ENCODE results near the gene RBM10. TPM values are rescaled to one million over a fixed set of nuclear protein-coding genes. Genes with fewer than 3 reads are reported as not detected.
A peak's percentile ranks its signal among the peaks of the same experiment; 100 is the strongest.

Gene RBM10
- total and polyA plus RNA-seq, 3 experiments from 2014 or later: 37.8 to 74.8 (median 74.5) TPM

- H3K27me3 ChIP-seq (ENCODE audit: insufficient read depth, low read length, poor library complexity, severe bottlenecking): no peaks in the 10 kb centered on the region
- no peaks in the 10 kb centered on the region for H3K36me3 ChIP-seq (ENCODE audit: insufficient read depth, low read length)
- peak; percentile 37 to 85 (median 69) for DNase-seq
- peaks cover 25% of the 10 kb centered on the region for H3K4me1 ChIP-seq (ENCODE audit: insufficient read depth, low read length)
- peak within 1 kb of the TSS; percentile 92 to 99 (median 93) for H3K4me3 Mint-ChIP-seq
- POLR2A ChIA-PET: interaction anchor here (0.8 to 2.4 kb wide), 8 partner anchors 14 to 417 kb away, joined by 3 to 65 read pairs (median 5); partner anchors contain the start of genes CDK16, ELK1, NDUFB11 and RBM10
- peaks cover 38 to 46% (median 40%) of the 10 kb centered on the region in 3 donors for H3K4me1 Mint-ChIP-seq
- no peaks in the 10 kb centered on the region for H3K9me3 ChIP-seq (ENCODE audit: low read length)
- H3K27ac Mint-ChIP-seq: peak within 1 kb of the TSS; percentile 91 to 99 (median 98)
- H3K27me3 Mint-ChIP-seq: peaks cover 0 to 7% of the 10 kb centered on the region in 2 donors
- H3K9me3 Mint-ChIP-seq: no peaks in the 10 kb centered on the region
- peak within 1 kb of the TSS; percentile 96 for H3K27ac ChIP-seq (ENCODE audit: low read depth, low read length)
- H3K4me3 ChIP-seq (ENCODE audit: low read length): peak within 1 kb of the TSS; percentile 71
- CTCF ChIA-PET: interaction anchor here (0.9 kb wide), 1 partner anchor 152 kb away, joined by 3 read pairs; no protein-coding TSS in a partner anchor
- H3K36me3 Mint-ChIP-seq: peaks cover 0 to 28% (median 1%) of the 10 kb centered on the region in 3 donors
Observed at GRCh38 chrX:47232803-47233332, 87.8 kb downstream of the RBM10 start, which contains the start of gene USP11. TSS of gene USP11 (plus strand) at chrX:47233009. CDS start at chrX:47233044, 35 bp downstream.

GRCh38 chrX:47233333-47234113 lies 88.5 kb downstream of the RBM10 start:
- H3K27me3 ChIP-seq (ENCODE audit: insufficient read depth, low read length, poor library complexity, severe bottlenecking): no peaks in the 10 kb centered on the region
- Mint-ChIP-seq H3K4me3 (peak overlapping the region; percentile 92 to 99 (median 93)), H3K36me3 (peaks cover 0 to 23% (median 1%) of the 10 kb centered on the region in 3 donors), H3K4me1 (peaks cover 38 to 46% (median 40%) of the 10 kb centered on the region in 3 donors), H3K9me3 (no peaks in the 10 kb centered on the region), H3K27ac (peak overlapping the region; percentile 91 to 99 (median 98)), H3K27me3 (peaks cover 0 to 7% of the 10 kb centered on the region in 2 donors)
- H3K9me3 ChIP-seq (ENCODE audit: low read length): no peaks in the 10 kb centered on the region
- peak overlapping the region; percentile 96 for H3K27ac ChIP-seq (ENCODE audit: low read depth, low read length)
- peak; percentile 88 to 98 (median 96) for DNase-seq
- ChIA-PET CTCF (interaction anchor here (0.6 to 0.9 kb wide), 2 partner anchors 151 to 280 kb away, joined by 3 read pairs; no protein-coding TSS in a partner anchor), POLR2A (interaction anchor here (0.5 to 2.4 kb wide), 9 partner anchors 15 to 417 kb away, joined by 3 to 65 read pairs (median 6); partner anchors contain the start of genes CDK16, ELK1, NDUFB11 and RBM10)
- peaks cover 25% of the 10 kb centered on the region for H3K4me1 ChIP-seq (ENCODE audit: insufficient read depth, low read length)
- peak overlapping the region; percentile 66 for H3K4me3 ChIP-seq (ENCODE audit: low read length)
- no peaks in the 10 kb centered on the region for H3K36me3 ChIP-seq (ENCODE audit: insufficient read depth, low read length)

GRCh38 chrX:47234583-47234982 lies 89.6 kb downstream of the RBM10 start:
- Histone ChIP-seq H3K9me3 (ENCODE audit: low read length) (no peaks in the 10 kb centered on the region), H3K27ac (ENCODE audit: low read depth, low read length) (no peak overlapping the region), H3K4me1 (ENCODE audit: insufficient read depth, low read length) (peaks cover 25% of the 10 kb centered on the region), H3K27me3 (ENCODE audit: insufficient read depth, low read length, poor library complexity, severe bottlenecking) (no peaks in the 10 kb centered on the region), H3K4me3 (ENCODE audit: low read length) (peak overlapping the region; percentile 66), H3K36me3 (ENCODE audit: insufficient read depth, low read length) (no peaks in the 10 kb centered on the region)
- H3K4me3 Mint-ChIP-seq: peak overlapping the region; percentile 58 to 99 (median 92)
- H3K9me3 Mint-ChIP-seq: no peaks in the 10 kb centered on the region
- ChIA-PET CTCF (no interaction called here), POLR2A (no interaction called here)
- peak overlapping the region; percentile 22 to 99 (median 72) for H3K27ac Mint-ChIP-seq
- no peak for DNase-seq
- H3K4me1 Mint-ChIP-seq: peaks cover 38 to 50% (median 40%) of the 10 kb centered on the region in 3 donors
- peaks cover 0 to 5% of the 10 kb centered on the region in 2 donors for H3K27me3 Mint-ChIP-seq
- peaks cover under 1 to 22% (median 3%) of the 10 kb centered on the region in 3 donors for H3K36me3 Mint-ChIP-seq

- Mint-ChIP-seq H3K4me3 (peak overlapping the region in 6 of 7 donors; percentile 3 to 47 (median 16)), H3K9me3 (no peaks in the 10 kb centered on the region), H3K27ac (peak overlapping the region in 7 of 8 donors; percentile 1 to 69 (median 48)), H3K4me1 (peaks cover 38 to 51% (median 40%) of the 10 kb centered on the region in 3 donors), H3K36me3 (peaks cover 7 to 32% (median 10%) of the 10 kb centered on the region in 3 donors), H3K27me3 (peaks cover 0 to 9% of the 10 kb centered on the region in 2 donors)
- ChIA-PET CTCF (no interaction called here), POLR2A (no interaction called here)
- Histone ChIP-seq H3K27me3 (ENCODE audit: insufficient read depth, low read length, poor library complexity, severe bottlenecking) (no peaks in the 10 kb centered on the region), H3K4me3 (ENCODE audit: low read length) (no peak overlapping the region), H3K9me3 (ENCODE audit: low read length) (no peaks in the 10 kb centered on the region), H3K4me1 (ENCODE audit: insufficient read depth, low read length) (peaks cover 25% of the 10 kb centered on the region), H3K27ac (ENCODE audit: low read depth, low read length) (no peak overlapping the region), H3K36me3 (ENCODE audit: insufficient read depth, low read length) (no peaks in the 10 kb centered on the region)
- DNase-seq: no peak
Observed at GRCh38 chrX:47235691-47236103, 90.7 kb downstream of the RBM10 start.

Other genes with a start within 250 kb of the RBM10 start
- 1 to 10 TPM; 1.6 TPM for gene JADE3, start 232.8 kb upstream of the RBM10 start, total RNA-seq
- gene JADE3, start 232.8 kb upstream of the RBM10 start, polyA plus RNA-seq: not detected
- not detected for gene RGN, start 66.8 kb upstream of the RBM10 start, total RNA-seq
- not detected for gene RGN, start 66.8 kb upstream of the RBM10 start, polyA plus RNA-seq
- 10 to 100 TPM; 93.5 to 95.0 TPM for gene NDUFB11, start 519 bp upstream of the RBM10 start, total RNA-seq
- gene NDUFB11, start 519 bp upstream of the RBM10 start, polyA plus RNA-seq: 169 TPM
- gene UBA1, start 48.6 kb downstream of the RBM10 start, total RNA-seq: 100 to 1,000 TPM; 225 to 234 TPM
- 178 TPM for gene UBA1, start 48.6 kb downstream of the RBM10 start, polyA plus RNA-seq
- 10 to 100 TPM; 48.2 to 49.1 TPM for gene CDK16, start 73.5 kb downstream of the RBM10 start, total RNA-seq
- 14.5 TPM for gene CDK16, start 73.5 kb downstream of the RBM10 start, polyA plus RNA-seq
- 10 to 100 TPM; 34.0 to 41.7 TPM for gene USP11, start 87.8 kb downstream of the RBM10 start, total RNA-seq
- gene USP11, start 87.8 kb downstream of the RBM10 start, polyA plus RNA-seq: 121 TPM
- under 1 TPM; 0.60 to 0.79 TPM for gene ZNF157, start 225.4 kb downstream of the RBM10 start, total RNA-seq
- not detected for gene ZNF157, start 225.4 kb downstream of the RBM10 start, polyA plus RNA-seq

All from CD8-positive, alpha-beta memory T cell (primary cell).